Measurements from ENCODE around the gene RIN3. TPM values are rescaled to one million over a fixed set of nuclear protein-coding genes. Genes with fewer than 3 reads are reported as not detected.

Gene RIN3
- total RNA-seq, 1 donor from 2014 or later = 12.7 TPM

DNA sequence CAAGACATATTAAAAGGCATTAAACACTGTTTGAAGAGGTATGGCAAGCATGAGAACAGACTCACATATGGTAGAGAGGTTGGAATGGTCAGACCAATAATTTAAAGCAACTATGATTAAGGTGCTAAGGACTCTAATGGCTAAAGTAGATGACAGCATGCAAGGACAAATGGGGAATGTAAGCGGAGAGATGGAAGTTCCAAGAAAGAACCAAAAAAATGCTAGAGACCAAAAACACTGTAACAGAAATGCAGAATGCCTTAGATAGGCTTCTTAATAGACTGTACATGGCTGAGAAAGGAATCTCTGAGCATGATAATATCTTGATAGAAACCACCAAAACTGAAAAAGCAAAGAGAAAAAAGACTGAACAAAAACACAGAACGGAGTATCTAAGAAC is 77.4 kb downstream of the RIN3 start:
- Mint-ChIP-seq H3K9me3 (peaks cover 2% of the 10 kb centered on the region), H3K27me3 (ENCODE audit: low read depth) (no peaks in the 10 kb centered on the region), H3K27ac (ENCODE audit: unreplicated experiment) (no peak overlapping the region), H3K36me3 (ENCODE audit: low read depth) (peaks cover 5% of the 10 kb centered on the region), H3K4me3 (no peak overlapping the region), H3K4me1 (no peaks in the 10 kb centered on the region)
- TF ChIP-seq CTCF (conservative IDR thresholded peaks at IDR 0.05) = no peak
- DNase-seq (ENCODE audit: low read depth, low spot score) = no peak

- H3K9me3 Mint-ChIP-seq = peaks cover 2% of the 10 kb centered on the region
- H3K36me3 Mint-ChIP-seq (ENCODE audit: low read depth) = peaks cover 5% of the 10 kb centered on the region
- no peaks in the 10 kb centered on the region for H3K4me1 Mint-ChIP-seq
- H3K4me3 Mint-ChIP-seq = no peak overlapping the region
- no peak overlapping the region for H3K27ac Mint-ChIP-seq (ENCODE audit: unreplicated experiment)
- no peak for DNase-seq (ENCODE audit: low read depth, low spot score)
- H3K27me3 Mint-ChIP-seq (ENCODE audit: low read depth) = no peaks in the 10 kb centered on the region
- no peak for TF ChIP-seq CTCF (conservative IDR thresholded peaks at IDR 0.05)
Observed at GRCh38 chr14:92591346-92591745, 77.8 kb downstream of the RIN3 start.

- TF ChIP-seq CTCF (conservative IDR thresholded peaks at IDR 0.05) = no peak
- H3K27ac Mint-ChIP-seq (ENCODE audit: unreplicated experiment) = no peak overlapping the region
- peaks cover 7% of the 10 kb centered on the region for H3K36me3 Mint-ChIP-seq (ENCODE audit: low read depth)
- no peak for DNase-seq (ENCODE audit: low read depth, low spot score)
- peaks cover 2% of the 10 kb centered on the region for H3K9me3 Mint-ChIP-seq
- no peaks in the 10 kb centered on the region for H3K27me3 Mint-ChIP-seq (ENCODE audit: low read depth)
- H3K4me1 Mint-ChIP-seq = peaks cover 12% of the 10 kb centered on the region
- H3K4me3 Mint-ChIP-seq = no peak overlapping the region
Observed at GRCh38 chr14:92595267-92595666, 81.7 kb downstream of the RIN3 start.

GRCh38 chr14:92596331-92596907 is 82.8 kb downstream of the RIN3 start:
- H3K9me3 Mint-ChIP-seq = peaks cover 2% of the 10 kb centered on the region
- TF ChIP-seq CTCF (conservative IDR thresholded peaks at IDR 0.05) = no peak
- peak overlapping the region; percentile 12 for H3K27ac Mint-ChIP-seq (ENCODE audit: unreplicated experiment)
- H3K4me1 Mint-ChIP-seq = peaks cover 16% of the 10 kb centered on the region
- no peak for DNase-seq (ENCODE audit: low read depth, low spot score)
- peaks cover 7% of the 10 kb centered on the region for H3K36me3 Mint-ChIP-seq (ENCODE audit: low read depth)
- H3K27me3 Mint-ChIP-seq (ENCODE audit: low read depth) = no peaks in the 10 kb centered on the region
- no peak overlapping the region for H3K4me3 Mint-ChIP-seq

DNA sequence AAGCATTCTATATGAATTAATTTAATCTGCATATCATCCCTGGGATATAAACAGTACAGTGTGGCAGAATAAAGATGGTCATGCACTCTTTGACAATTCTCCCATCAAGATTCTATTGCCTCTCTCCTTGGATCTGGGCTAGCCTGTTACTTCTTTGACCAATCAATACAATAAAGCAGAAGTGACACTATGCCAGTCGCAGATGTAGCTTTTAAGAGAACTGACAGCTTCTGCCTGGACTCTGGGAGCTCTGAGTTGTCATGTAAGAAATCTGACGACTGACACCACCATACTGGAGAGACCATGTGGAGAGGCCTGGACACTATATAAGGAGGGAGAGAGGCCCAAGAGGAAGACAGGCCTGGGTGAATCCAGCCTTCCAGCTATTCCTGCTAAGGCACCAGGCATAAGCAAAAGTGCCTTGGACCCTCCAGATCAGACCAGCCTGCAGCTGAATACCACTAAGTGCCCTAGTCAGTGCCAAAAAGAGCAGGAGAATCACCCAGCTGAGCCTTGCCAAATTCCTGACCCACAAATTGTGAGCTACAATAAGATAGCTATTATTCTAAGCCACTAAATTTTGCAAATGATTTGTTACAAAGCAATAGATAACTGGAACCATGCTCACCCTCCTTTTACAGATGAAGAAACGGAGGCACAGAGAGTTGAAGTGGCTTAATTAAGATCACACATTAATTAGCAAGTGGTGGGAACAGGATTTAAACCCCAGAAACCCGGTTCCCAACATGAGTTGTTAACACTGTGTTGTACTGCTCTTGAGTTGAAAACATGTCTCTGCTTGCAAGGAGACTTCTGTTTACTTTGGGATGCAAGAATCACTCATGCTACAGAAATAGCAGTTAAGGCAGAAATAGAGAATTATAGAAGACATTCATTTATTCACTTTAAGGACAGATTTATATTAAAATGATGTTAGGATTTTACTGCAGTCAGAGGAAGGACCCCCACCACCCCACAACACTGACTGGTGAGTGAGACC is 84.6 kb downstream of the RIN3 start:
- Mint-ChIP-seq H3K4me3 (no peak overlapping the region), H3K27ac (ENCODE audit: unreplicated experiment) (no peak overlapping the region), H3K9me3 (peaks cover 2% of the 10 kb centered on the region), H3K27me3 (ENCODE audit: low read depth) (no peaks in the 10 kb centered on the region), H3K36me3 (ENCODE audit: low read depth) (peaks cover 7% of the 10 kb centered on the region), H3K4me1 (peaks cover 20% of the 10 kb centered on the region)
- no peak for DNase-seq (ENCODE audit: low read depth, low spot score)
- TF ChIP-seq CTCF (conservative IDR thresholded peaks at IDR 0.05) = no peak

All from neural crest cell (in vitro differentiated cells).